ENCODE results near the gene SEMA4A. TPM values are rescaled to one million over a fixed set of nuclear protein-coding genes. Genes with fewer than 3 reads are reported as not detected.

The SEMA4A gene
- total and polyA plus RNA-seq, 2 of the 8 experiments (the other 6 are each of a cell fraction or from before 2014, with no cell fraction given), result 7.3 to 10.6 TPM

DNA sequence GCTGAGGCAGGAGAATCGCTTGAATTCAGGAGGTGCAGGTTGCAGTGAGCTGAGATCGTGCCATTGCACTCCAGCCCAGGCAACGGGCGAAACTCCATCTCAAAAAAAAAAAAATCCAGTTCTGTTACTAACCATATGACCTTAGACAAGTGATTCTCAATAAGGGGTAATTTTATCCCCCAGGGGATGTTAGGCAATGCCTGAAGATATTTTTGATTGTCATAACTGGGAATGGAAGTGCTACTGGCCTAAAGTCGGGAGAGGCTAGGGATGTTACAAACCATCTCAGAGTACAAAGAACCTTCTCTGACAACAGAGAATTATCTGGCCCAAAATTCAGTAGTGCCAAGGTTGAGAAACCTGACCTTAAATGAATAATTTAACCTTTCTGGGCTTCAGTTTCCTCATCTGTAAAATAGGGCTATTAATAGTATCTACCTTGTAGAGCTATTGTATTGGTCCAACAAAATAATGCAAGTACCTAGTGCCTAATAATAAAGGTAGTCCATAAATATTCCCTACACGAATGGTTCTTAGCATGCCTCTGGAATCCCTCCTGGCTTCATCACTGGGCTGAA is 44.6 kb upstream of the SEMA4A start (continued):
- TF ChIP-seq, protein P1, sequence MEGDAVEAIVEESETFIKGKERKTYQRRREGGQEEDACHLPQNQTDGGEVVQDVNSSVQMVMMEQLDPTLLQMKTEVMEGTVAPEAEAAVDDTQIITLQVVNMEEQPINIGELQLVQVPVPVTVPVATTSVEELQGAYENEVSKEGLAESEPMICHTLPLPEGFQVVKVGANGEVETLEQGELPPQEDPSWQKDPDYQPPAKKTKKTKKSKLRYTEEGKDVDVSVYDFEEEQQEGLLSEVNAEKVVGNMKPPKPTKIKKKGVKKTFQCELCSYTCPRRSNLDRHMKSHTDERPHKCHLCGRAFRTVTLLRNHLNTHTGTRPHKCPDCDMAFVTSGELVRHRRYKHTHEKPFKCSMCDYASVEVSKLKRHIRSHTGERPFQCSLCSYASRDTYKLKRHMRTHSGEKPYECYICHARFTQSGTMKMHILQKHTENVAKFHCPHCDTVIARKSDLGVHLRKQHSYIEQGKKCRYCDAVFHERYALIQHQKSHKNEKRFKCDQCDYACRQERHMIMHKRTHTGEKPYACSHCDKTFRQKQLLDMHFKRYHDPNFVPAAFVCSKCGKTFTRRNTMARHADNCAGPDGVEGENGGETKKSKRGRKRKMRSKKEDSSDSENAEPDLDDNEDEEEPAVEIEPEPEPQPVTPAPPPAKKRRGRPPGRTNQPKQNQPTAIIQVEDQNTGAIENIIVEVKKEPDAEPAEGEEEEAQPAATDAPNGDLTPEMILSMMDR (IDR thresholded peaks at IDR 0.05; ENCODE audit: control extremely low read depth in 1 of 3, insufficient read depth in 1 of 3, low read depth in 1 of 3, low read length in 3 of 3), result no peak
- no peak for TF ChIP-seq EP300 (IDR thresholded peaks at IDR 0.05; ENCODE audit: borderline replicate concordance in 1 of 2, low read depth in 2 of 2, low read length in 2 of 2)
- TF ChIP-seq NRF1 (IDR thresholded peaks at IDR 0.05; ENCODE audit: low read depth, low read length), result no peak
- TF ChIP-seq FOSL1 (IDR thresholded peaks at IDR 0.05; ENCODE audit: insufficient read depth, low read depth, low read length), result no peak
- TF ChIP-seq YY1 (IDR thresholded peaks at IDR 0.05; ENCODE audit: low read depth, low read length), result no peak
